A673 (cell line): ENCODE measurements around the gene UBE2B. TPM values are rescaled to one million over a fixed set of nuclear protein-coding genes. Genes with fewer than 3 reads are reported as not detected.

Experiments
- BruUV-seq: library from RNA; stranded (reverse); fragments of 400-500 nt; replicated peaks from 2 replicates; lab custom pipeline; 2021; lab: Mats Ljungman, UMichigan
- CTCF ChIA-PET: fragments of 300-600 bp; sonication (Branson Sonifier 250); formaldehyde crosslinking; loops from one replicate; lab custom pipeline; 2022; ENCODE audit warnings: antibody characterized with exemption; lab: Charles Lee
- POLR2A ChIA-PET: fragments of 300-600 bp; sonication (Branson Sonifier 250); formaldehyde crosslinking; loops from one replicate; lab custom pipeline; 2022; ENCODE audit warnings: antibody characterized with exemption; ENCODE audit not compliant: low non-redundant PET; lab: Charles Lee
- DNase-seq: peaks from one replicate; pipeline ENCODE4 v3.0.0-alpha.2; 2015; ENCODE audit warnings: low spot score
- H3K27ac ChIP-seq: fragments of 200-600 bp; sonication (generic); 2 replicates; pipeline ENCODE4 v1.5.1; 2016; ENCODE audit warnings: mixed run types, low read depth, mild to moderate bottlenecking, mixed read lengths, antibody characterized with exemption, low read length; ENCODE audit not compliant: poor library complexity, severe bottlenecking
- H3K27me3 ChIP-seq: fragments of 200-600 bp; sonication (generic); replicated peaks from 2 replicates; pipeline ENCODE4 v1.6.1; 2017; ENCODE audit warnings: mixed run types, low read depth, mild to moderate bottlenecking, mixed read lengths, antibody characterized with exemption, low read length; ENCODE audit not compliant: insufficient read depth, poor library complexity
- H3K36me3 ChIP-seq: fragments of 200-600 bp; sonication (generic); 2 replicates; pipeline ENCODE4 v1.6.1; 2016; ENCODE audit warnings: mixed run types, mild to moderate bottlenecking, mixed read lengths, antibody characterized with exemption, low read length; ENCODE audit not compliant: insufficient read depth, poor library complexity, severe bottlenecking
- H3K4me1 ChIP-seq: fragments of 200-600 bp; sonication (generic); 2 replicates; pipeline ENCODE4 v1.6.1; 2017; ENCODE audit warnings: mixed run types, mild to moderate bottlenecking, mixed read lengths, antibody characterized with exemption, low read length; ENCODE audit not compliant: insufficient read depth, poor library complexity, severe bottlenecking
- H3K4me3 ChIP-seq: fragments of 200-600 bp; sonication (generic); 2 replicates; pipeline ENCODE4 v1.5.1; 2016; ENCODE audit warnings: low read depth, mixed run types, mild to moderate bottlenecking, mixed read lengths, low read length; ENCODE audit not compliant: poor library complexity, severe bottlenecking
- H3K9me3 ChIP-seq: fragments of 200-600 bp; sonication (generic); 2 replicates; pipeline ENCODE4 v1.6.1; 2016; ENCODE audit warnings: mixed run types, low read depth, mild to moderate bottlenecking, mixed read lengths, antibody characterized with exemption, low read length; ENCODE audit not compliant: poor library complexity, severe bottlenecking
- CTCF ChIP-seq: fragments of 300-800, 200-600 bp; sonication (generic); conservative IDR thresholded peaks from 2 replicates; pipeline ENCODE4 v1.5.1; 2017; ENCODE audit warnings: low read depth, mild to moderate bottlenecking, antibody characterized with exemption, low read length, moderate library complexity, mixed read lengths
- EZH2 ChIP-seq: fragments of 200-600 bp; sonication (generic); IDR thresholded peaks from 2 replicates; pipeline ENCODE4 v1.6.1; 2017; ENCODE audit warnings: borderline replicate concordance, low read depth, mild to moderate bottlenecking, mixed read lengths, antibody characterized with exemption, low read length; ENCODE audit not compliant: poor library complexity, severe bottlenecking
- intact Hi-C: fragments of 100-400 bp; cut with micrococcal nuclease; formaldehyde crosslinking; loops from one replicate; pipeline ENCODE4 v1.10.0; 2022; ENCODE audit not compliant: unreplicated experiment
- total RNA-seq: library from RNA; stranded (reverse); gene quantifications from 2 replicates; pipeline ENCODE4 v1.2.3, GENCODE V29; 2021

Gene UBE2B
- total RNA-seq, 1 experiment from 2014 or later, result 73.8 TPM

GRCh38 chr5:134403951-134404350, 32.6 kb downstream of the UBE2B start:
- CTCF ChIA-PET, result no interaction called here
- intact Hi-C loops, result no loop called here
- no peak overlapping the region for H3K4me3 ChIP-seq
- H3K36me3 ChIP-seq, result peaks cover 17% of the 10 kb centered on the region
- BruUV-seq, result no TSS peak
- H3K9me3 ChIP-seq, result no peaks in the 10 kb centered on the region
- H3K27me3 ChIP-seq, result no peaks in the 10 kb centered on the region
- no peaks in the 10 kb centered on the region for H3K4me1 ChIP-seq
- TF ChIP-seq EZH2 (no peak), CTCF (no peak)
- POLR2A ChIA-PET, result no interaction called here
- no peak for DNase-seq
- no peak overlapping the region for H3K27ac ChIP-seq

- Histone ChIP-seq H3K27me3 (no peaks in the 10 kb centered on the region), H3K4me1 (peaks cover 7% of the 10 kb centered on the region), H3K36me3 (peaks cover 12% of the 10 kb centered on the region), H3K4me3 (no peak overlapping the region), H3K9me3 (no peaks in the 10 kb centered on the region), H3K27ac (no peak overlapping the region)
- ChIA-PET POLR2A (interaction anchor here (0.6 kb wide), 1 partner anchor 82 kb away, joined by 3 read pairs; no protein-coding TSS in a partner anchor), CTCF (no interaction called here)
- no peak for TF ChIP-seq CTCF
- TF ChIP-seq EZH2, result no peak
- DNase-seq, result no peak
- no TSS peak for BruUV-seq
- intact Hi-C loops, result no loop called here
Observed at GRCh38 chr5:134406390-134406789, 35.0 kb downstream of the UBE2B start.

GRCh38 chr5:134409321-134409720, 38.0 kb downstream of the UBE2B start:
- DNase-seq, result no peak
- peaks cover 7% of the 10 kb centered on the region for H3K4me1 ChIP-seq
- no peak overlapping the region for H3K4me3 ChIP-seq
- BruUV-seq, result no TSS peak
- TF ChIP-seq CTCF (no peak), EZH2 (no peak)
- CTCF ChIA-PET, result no interaction called here
- H3K9me3 ChIP-seq, result no peaks in the 10 kb centered on the region
- intact Hi-C loops, result no loop called here
- H3K36me3 ChIP-seq, result peaks cover 8% of the 10 kb centered on the region
- no peak overlapping the region for H3K27ac ChIP-seq
- POLR2A ChIA-PET, result no interaction called here
- no peaks in the 10 kb centered on the region for H3K27me3 ChIP-seq
